H1 (cell line): ENCODE data around the gene NBL1. TPM values are rescaled to one million over a fixed set of nuclear protein-coding genes. Genes with fewer than 3 reads are reported as not detected.

ENCODE experiments used
- CTCF ChIA-PET: fragments of 300-600 bp; sonication (Branson Sonifier 250); formaldehyde crosslinking; loops from one replicate; lab custom pipeline; 2021; ENCODE audit not compliant: partially characterized antibody; lab: Charles Lee
- POLR2A ChIA-PET: fragments of 300-600 bp; sonication (Branson Sonifier 250); formaldehyde crosslinking; loops from one replicate; lab custom pipeline; 2021; ENCODE audit warnings: inconsistent platforms; ENCODE audit not compliant: partially characterized antibody; lab: Charles Lee
- DNase-seq, 2 experiments: peaks; one replicate each; pipeline versions ENCODE4 v3.0.0 to v3.0.0-alpha.2; 2010 to 2022; ENCODE audit warnings: low spot score in 2 of 2, low read depth in 1 of 2, mixed read lengths in 1 of 2
- FAIRE-seq: peaks from 2 replicates; lab custom pipeline; 2011; peaks lifted over from hg19 to GRCh38; lab: Jason Lieb, UNC
- H2AFZ ChIP-seq: 2 replicates; pipeline ENCODE4 v1.8.1; 2012; ENCODE audit warnings: low read length, inconsistent platforms
- H2AK5ac ChIP-seq: 2 replicates; pipeline ENCODE4 v1.6.1; 2013; ENCODE audit warnings: low read depth, low read length
- H2BK120ac ChIP-seq: replicated peaks from 2 replicates; pipeline ENCODE3; 2013; ENCODE audit warnings: low read depth, low read length, inconsistent platforms
- H2BK12ac ChIP-seq: 2 replicates; pipeline ENCODE4 v1.6.1; 2013; ENCODE audit warnings: low read depth, low read length
- H2BK15ac ChIP-seq: 2 replicates; pipeline ENCODE4 v1.6.1; 2013; ENCODE audit warnings: low read length
- H2BK20ac ChIP-seq: 2 replicates; pipeline ENCODE4 v1.6.1; 2013; ENCODE audit warnings: low read length
- H2BK5ac ChIP-seq: 2 replicates; pipeline ENCODE4 v1.6.1; 2013; ENCODE audit warnings: low read depth, low read length
- H3K14ac ChIP-seq: 2 replicates; pipeline ENCODE4 v1.6.1; 2013; ENCODE audit warnings: inconsistent platforms; ENCODE audit not compliant: insufficient read length
- H3K18ac ChIP-seq: 2 replicates; pipeline ENCODE4 v1.6.1; 2013; ENCODE audit warnings: low read length; ENCODE audit errors: extremely low read depth
- H3K23ac ChIP-seq: 2 replicates; pipeline ENCODE4 v1.6.1; 2013; ENCODE audit warnings: inconsistent platforms; ENCODE audit not compliant: insufficient read length
- H3K23me2 ChIP-seq: 2 replicates; pipeline ENCODE4 v1.6.1; 2013; ENCODE audit warnings: low read depth, low read length
- H3K27ac ChIP-seq: 2 replicates; pipeline ENCODE4 v1.6.1; 2011; ENCODE audit warnings: low read depth, low read length, inconsistent platforms
- H3K27me3 ChIP-seq, 4 experiments: replicated peaks in 1 of 4; 1 replicate in 1 of 4; 2 replicates in 3 of 4; pipeline versions ENCODE4 v1.6.1 to v1.8.1; 2011 to 2013; ENCODE audit warnings: low read length in 3 of 4, mild to moderate bottlenecking in 3 of 4, inconsistent platforms in 2 of 4, mixed read lengths in 2 of 4, moderate library complexity in 1 of 4; ENCODE audit not compliant: control insufficient read depth in 3 of 4, insufficient read depth in 3 of 4; ENCODE audit errors: extremely low read depth in 1 of 4
- H3K36me3 ChIP-seq, 4 experiments: 2 replicates each; pipeline versions ENCODE4 v1.6.1 to v1.8.1; 2011 to 2013; ENCODE audit warnings: mild to moderate bottlenecking in 4 of 4, low read length in 3 of 4, moderate library complexity in 2 of 4, control low read depth in 1 of 4, inconsistent platforms in 1 of 4; ENCODE audit not compliant: insufficient read depth in 4 of 4, control insufficient read depth in 2 of 4
- H3K4ac ChIP-seq: replicated peaks from 2 replicates; pipeline ENCODE3; 2013; ENCODE audit warnings: low read length, low read depth, mixed read lengths, inconsistent platforms; ENCODE audit not compliant: insufficient read length
- H3K4me1 ChIP-seq, 4 experiments: replicated peaks in 1 of 4; 1 replicate in 1 of 4; 2 replicates in 3 of 4; pipeline versions ENCODE4 v1.6.1 to v1.8.1; 2011 to 2013; ENCODE audit warnings: low read length in 3 of 4, inconsistent platforms in 2 of 4, mixed read lengths in 1 of 4; ENCODE audit not compliant: insufficient read depth in 4 of 4, control insufficient read depth in 3 of 4
- H3K4me2 ChIP-seq, 2 experiments: 2 replicates each; pipeline versions ENCODE4 v1.6.1 to v1.8.1; 2011 to 2013; ENCODE audit warnings: low read depth in 2 of 2, low read length in 2 of 2, control low read depth in 1 of 2, inconsistent platforms in 1 of 2, mild to moderate bottlenecking in 1 of 2; ENCODE audit not compliant: insufficient read depth in 1 of 2
- H3K4me3 ChIP-seq, 4 experiments: fragments of 200-600, 300-600 bp in 1 of 4; sonication (generic), shearing (Covaris generic), sonication (Bioruptor Twin) in 1 of 4; 2 replicates each; pipeline versions ENCODE4 v1.5.1 to v1.8.1; 2011 to 2016; ENCODE audit warnings: low read length in 4 of 4, low read depth in 3 of 4, control low read depth in 2 of 4, inconsistent platforms in 2 of 4, mild to moderate bottlenecking in 2 of 4, mixed read lengths in 1 of 4, moderate library complexity in 1 of 4; ENCODE audit not compliant: insufficient read depth in 2 of 4; ENCODE audit errors: extremely low read depth in 1 of 4
- H3K56ac ChIP-seq: replicated peaks from 2 replicates; pipeline ENCODE3; 2013; ENCODE audit warnings: low read depth, mild to moderate bottlenecking, mixed read lengths, low read length, inconsistent platforms; ENCODE audit not compliant: insufficient read length
- H3K79me1 ChIP-seq: 2 replicates; pipeline ENCODE4 v1.6.1; 2013; ENCODE audit warnings: low read depth, low read length, control low read depth
- H3K79me2 ChIP-seq, 2 experiments: 2 replicates each; pipeline versions ENCODE4 v1.6.1 to v1.8.1; 2012 to 2013; ENCODE audit warnings: low read length in 2 of 2, mild to moderate bottlenecking in 2 of 2, inconsistent platforms in 1 of 2; ENCODE audit not compliant: insufficient read depth in 2 of 2, control insufficient read depth in 1 of 2
- H3K9ac ChIP-seq, 4 experiments: replicated peaks in 1 of 4; 1 replicate in 1 of 4; 2 replicates in 3 of 4; pipeline versions ENCODE4 v1.6.1 to v1.8.1; 2011 to 2013; ENCODE audit warnings: low read depth in 3 of 4, low read length in 3 of 4, control low read depth in 2 of 4, mild to moderate bottlenecking in 2 of 4, moderate library complexity in 2 of 4, inconsistent platforms in 1 of 4; ENCODE audit errors: extremely low read depth in 1 of 4
- H3K9me3 ChIP-seq, 2 experiments: 2 replicates each; pipeline versions ENCODE4 v1.6.1 to v1.8.1; 2012 to 2013; ENCODE audit warnings: mild to moderate bottlenecking in 2 of 2, moderate library complexity in 2 of 2, control low read depth in 1 of 2, inconsistent platforms in 1 of 2, low read depth in 1 of 2, low read length in 1 of 2, mixed read lengths in 1 of 2; ENCODE audit not compliant: insufficient read depth in 2 of 2
- H4K20me1 ChIP-seq, 2 experiments: replicated peaks in 1 of 2; 2 replicates each; pipeline versions ENCODE3 to v1.8.1; 2011 to 2013; ENCODE audit warnings: inconsistent platforms in 2 of 2, low read length in 2 of 2, mild to moderate bottlenecking in 1 of 2; ENCODE audit not compliant: insufficient read depth in 2 of 2, control insufficient read depth in 1 of 2
- H4K5ac ChIP-seq: 2 replicates; pipeline ENCODE4 v1.6.1; 2013; ENCODE audit warnings: low read length, low read depth, mixed read lengths, inconsistent platforms; ENCODE audit not compliant: insufficient read length
- H4K8ac ChIP-seq: 2 replicates; pipeline ENCODE4 v1.8.0; 2013; ENCODE audit warnings: mild to moderate bottlenecking, moderate library complexity, low read length, inconsistent platforms; ENCODE audit not compliant: insufficient read depth; ENCODE audit errors: extremely low read depth
- H4K91ac ChIP-seq: replicated peaks from 2 replicates; pipeline ENCODE3; 2013; ENCODE audit warnings: low read length, mixed read lengths, inconsistent platforms; ENCODE audit not compliant: insufficient read length
- E2F6 ChIP-seq: IDR thresholded peaks from 2 replicates; pipeline ENCODE4 v1.6.1; 2012; ENCODE audit warnings: inconsistent platforms
- EZH2 ChIP-seq: fragments of 200-600 bp; sonication (generic); IDR thresholded peaks from 2 replicates; pipeline ENCODE4 v1.7.1; 2012; ENCODE audit warnings: low read depth, mild to moderate bottlenecking, moderate library complexity, low read length, inconsistent platforms; ENCODE audit not compliant: severe bottlenecking
- WGBS, 2 experiments: shearing (Covaris generic) in 1 of 2; methylation state at CpG; one replicate each; pipeline versions ENCODE4 v1.1.6 to v1.1.7; 2013 to 2015; ENCODE audit warnings: low lambda C conversion rate in 2 of 2, mixed read lengths in 2 of 2, inconsistent platforms in 1 of 2, low coverage in 1 of 2, missing lambda C conversion rate in 1 of 2; ENCODE audit not compliant: insufficient replicate concordance in 2 of 2, insufficient coverage in 1 of 2, insufficient read length in 1 of 2; ENCODE audit errors: extremely low coverage in 1 of 2, missing lambda C conversion rate in 1 of 2; 5-methylcytosine and 5-hydroxymethylcytosine counted together
- polyA plus RNA-seq, 7 experiments: library from polyadenylated mRNA; depleted of rRNA in 3 of 7; stranded (reverse) in 5 of 7; unstranded in 2 of 7; fragments of >200 nt in 5 of 7; fragments of 200-250 nt in 2 of 7; gene quantifications; 1 replicate in 5 of 7; 2 replicates in 1 of 7; 4 replicates in 1 of 7; pipeline versions ENCODE4 v1.2.1 to v1.2.3, GENCODE V29; 2011 to 2013; ENCODE audit warnings: missing spikeins in 2 of 7, mixed read lengths in 2 of 7
- total RNA-seq: library from RNA; stranded (reverse); fragmentation: NEBNext Ultra II Directional; extraction: Animal tissue kit (Norgen Biotek cat#: 25700); gene quantifications from 2 replicates; pipeline ENCODE4 v1.2.1, GENCODE V29; 2021

NBL1 gene
- total and polyA plus RNA-seq, 2 of the 8 experiments (the other 6 are each of a cell fraction or from before 2014, with no cell fraction given) = 8.7 to 9.7 TPM

DNA sequence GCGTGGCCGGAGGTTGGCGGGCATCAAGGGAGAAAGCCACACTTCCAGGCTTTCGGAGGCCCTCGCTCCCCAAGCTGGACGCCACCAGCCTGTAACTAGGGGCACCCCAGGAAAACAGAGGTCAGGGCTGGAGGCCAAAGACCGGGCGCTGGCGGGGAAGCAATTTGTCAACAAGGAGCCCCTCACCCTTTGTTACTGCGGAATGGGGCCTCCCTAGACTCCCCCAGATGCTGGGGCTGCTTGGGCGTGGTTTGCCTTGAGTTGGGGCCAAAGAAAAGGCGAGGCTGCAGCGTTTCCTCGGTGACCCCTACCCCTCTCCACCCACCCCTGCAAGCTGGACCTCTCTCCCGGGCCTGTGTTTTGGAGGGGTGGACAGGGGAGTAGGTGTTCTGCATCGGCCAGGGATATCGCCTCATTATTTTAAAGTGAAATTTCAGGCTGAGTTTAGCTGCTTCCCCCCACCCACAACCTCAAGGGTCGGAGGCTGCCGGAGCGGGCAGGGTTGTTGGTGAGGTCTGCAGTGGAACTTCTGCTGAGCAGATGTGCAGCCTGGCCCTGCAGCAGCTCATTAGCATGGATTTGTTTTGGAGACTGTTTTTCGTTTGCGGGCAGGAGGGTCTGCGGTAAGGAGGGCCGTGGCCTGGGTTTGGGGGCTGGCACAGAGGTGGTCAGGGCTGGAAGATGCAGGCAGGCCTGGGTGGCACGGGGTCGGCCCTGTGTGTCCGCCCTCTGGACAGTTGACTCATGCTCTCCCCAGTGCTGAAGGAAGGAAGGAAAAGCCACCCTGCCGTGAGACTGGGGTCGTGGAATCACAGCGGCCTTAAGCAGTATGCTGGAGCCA lies 1.5 kb downstream of the NBL1 start:
- Histone ChIP-seq H2BK120ac (no peak overlapping the region), H3K27me3 (peaks cover 24 to 50% (median 35%) of the 10 kb centered on the region in 4 experiments), H3K79me2 (no peaks in the 10 kb centered on the region), H2BK5ac (no peak overlapping the region), H3K36me3 (no peaks in the 10 kb centered on the region), H4K91ac (no peak overlapping the region), H2AFZ (no peak overlapping the region), H3K4ac (no peak overlapping the region), H3K14ac (no peak overlapping the region), H3K56ac (no peak overlapping the region), H2AK5ac (no peak overlapping the region), H3K4me2 (peak overlapping the region; percentile 91 to 96), H4K5ac (no peak overlapping the region), H3K4me3 (peak overlapping the region; percentile 58 to 77 (median 66); a peak in 6 of 8 replicates), H3K18ac (no peak overlapping the region), H3K79me1 (no peaks in the 10 kb centered on the region), H2BK15ac (no peak overlapping the region; the same call in 1 of the 2 replicates), H2BK20ac (no peak overlapping the region), H3K9me3 (no peaks in the 10 kb centered on the region), H3K27ac (no peak overlapping the region), H4K8ac (no peak overlapping the region; the same call in 1 of the 2 replicates), H4K20me1 (peaks cover 0 to 7% of the 10 kb centered on the region in 2 experiments), H3K9ac (no peak overlapping the region; a peak in 1 of 7 replicates), H3K4me1 (peaks cover 0 to 16% (median 11%) of the 10 kb centered on the region in 4 experiments; a peak in 6 of 7 replicates), H3K23me2 (peaks cover 10% of the 10 kb centered on the region; the same call in 1 of the 2 replicates), H2BK12ac (0 out of 2 replicates have a peak overlapping the region, but pooled peaks have one; percentile 39), H3K23ac (no peak overlapping the region)
- FAIRE-seq = no peak
- ChIA-PET POLR2A (interaction anchor here (0.7 to 1.3 kb wide), 3 partner anchors 14 to 309 kb away, joined by 3 to 4 read pairs (median 3); no protein-coding TSS in a partner anchor), CTCF (interaction anchor here (0.7 to 4.3 kb wide), 12 partner anchors 15 to 309 kb away, joined by 3 to 23 read pairs (median 4); no protein-coding TSS in a partner anchor)
- DNase-seq = peak in 1 of 2 experiments; percentile 62
- WGBS, 2 experiments = 48% methylated on average over 26 of the region's 30 CpGs; no CpG with 5 or more reads in 1 of the 2 experiments
- TF ChIP-seq EZH2 (peak; percentile 27), E2F6 (no peak; the same call in 1 of the 2 replicates)
